Loucy (cell line): ENCODE measurements around the gene DNM1.
"Not testable (repeated sequence)": the region's sequence is repeated elsewhere in the genome, so short reads cannot be mapped to it uniquely, and the experiment has no call there.

Experiments used
- H2AFZ ChIP-seq: fragments of 200-600 bp; sonication (generic); 2 replicates; pipeline ENCODE4 v1.6.0; 2016; ENCODE audit warnings: antibody characterized with exemption, mild to moderate bottlenecking, low read length, moderate library complexity
- H3F3A ChIP-seq: fragments of 200-600 bp; 2 replicates; pipeline ENCODE4 v1.6.0; 2016; ENCODE audit warnings: antibody characterized with exemption, low read depth, mild to moderate bottlenecking
- H3K27me3 ChIP-seq: fragments of 200-600 bp; sonication (generic); 2 replicates; pipeline ENCODE4 v1.6.1; 2014; ENCODE audit warnings: low read length, mild to moderate bottlenecking; ENCODE audit not compliant: insufficient read depth, poor library complexity, severe bottlenecking
- H3K36me3 ChIP-seq: fragments of 200-600 bp; sonication (generic); 2 replicates; pipeline ENCODE4 v1.6.1; 2016; ENCODE audit warnings: low read length; ENCODE audit not compliant: insufficient read depth
- H3K4me1 ChIP-seq: fragments of 200-600 bp; sonication (generic); 2 replicates; pipeline ENCODE4 v1.5.1; 2014; ENCODE audit warnings: low read length, mild to moderate bottlenecking; ENCODE audit not compliant: insufficient read depth, poor library complexity, severe bottlenecking
- H3K4me2 ChIP-seq: fragments of 200-600 bp; sonication (generic); 2 replicates; pipeline ENCODE4 v1.6.0; 2014; ENCODE audit warnings: antibody characterized with exemption, low read length, low read depth, mild to moderate bottlenecking; ENCODE audit not compliant: poor library complexity, severe bottlenecking
- H3K4me3 ChIP-seq: fragments of 200-600 bp; sonication (generic); 2 replicates; pipeline ENCODE4 v1.5.1; 2014; ENCODE audit warnings: low read length, mild to moderate bottlenecking, mixed read lengths; ENCODE audit not compliant: poor library complexity, severe bottlenecking
- H3K79me2 ChIP-seq: fragments of 200-600 bp; sonication (generic); 2 replicates; pipeline ENCODE4 v1.6.1; 2014; ENCODE audit warnings: low read length; ENCODE audit not compliant: insufficient read depth
- H3K9ac ChIP-seq: fragments of 200-600 bp; sonication (generic); 2 replicates; pipeline ENCODE4 v1.6.0; 2014; ENCODE audit warnings: mild to moderate bottlenecking, low read depth, low read length, moderate library complexity; ENCODE audit not compliant: poor library complexity, severe bottlenecking
- H3K9me2 ChIP-seq: fragments of 200-600 bp; sonication (generic); replicated peaks from 2 replicates; pipeline ENCODE4 v1.6.1; 2016; ENCODE audit warnings: low read depth, low read length, mixed read lengths
- H3K9me3 ChIP-seq: fragments of 200-600 bp; sonication (generic); 2 replicates; pipeline ENCODE4 v1.6.1; 2014; ENCODE audit warnings: mild to moderate bottlenecking, antibody characterized with exemption, low read length, low read depth; ENCODE audit not compliant: insufficient read depth
- H4K20me1 ChIP-seq: fragments of 200-600 bp; sonication (generic); 2 replicates; pipeline ENCODE4 v1.6.0; 2014; ENCODE audit warnings: antibody characterized with exemption, low read length, mild to moderate bottlenecking; ENCODE audit not compliant: insufficient read depth, poor library complexity, severe bottlenecking
- EZH2phosphoT487 ChIP-seq: fragments of 200-600 bp; IDR thresholded peaks from 2 replicates; pipeline ENCODE4 v1.6.1; 2018; ENCODE audit warnings: antibody characterized with exemption, mild to moderate bottlenecking, moderate library complexity, borderline replicate concordance
- TF ChIP-seq, protein P1 (sequence below): fragments of 200-600 bp; sonication (generic); conservative IDR thresholded peaks from 2 replicates; pipeline ENCODE4 v1.5.1; 2014; ENCODE audit warnings: mild to moderate bottlenecking, antibody characterized with exemption, low read length

DNM1 gene

DNA sequence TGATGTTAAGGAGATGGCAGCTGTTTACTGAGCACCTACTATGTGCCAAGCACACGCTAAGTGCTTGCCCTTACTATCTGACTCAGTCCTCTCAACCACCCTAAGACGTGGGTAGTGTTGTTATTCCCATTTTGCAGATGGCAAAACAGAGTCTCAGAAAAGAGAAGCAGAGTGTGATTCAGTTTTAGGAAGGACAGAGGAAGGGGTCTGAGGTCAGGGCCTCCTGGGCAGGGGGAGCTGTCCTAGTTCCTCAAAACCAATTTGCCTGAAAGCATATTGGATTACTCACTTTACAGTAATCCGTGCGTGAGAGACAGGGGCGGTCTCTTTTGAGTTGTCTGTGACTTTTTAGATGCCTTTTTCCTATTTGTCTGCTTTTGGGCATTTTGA lies 23.2 kb downstream of the DNM1 start:
- H4K20me1 ChIP-seq: no peaks in the 10 kb centered on the region
- no peaks in the 10 kb centered on the region for H3K9me2 ChIP-seq
- H2AFZ ChIP-seq: no peak overlapping the region
- H3K79me2 ChIP-seq: no peaks in the 10 kb centered on the region
- H3K4me3 ChIP-seq: no peak overlapping the region
- no peaks in the 10 kb centered on the region for H3K4me1 ChIP-seq
- H3K4me2 ChIP-seq: no peak overlapping the region
- H3K9me3 ChIP-seq: no peaks in the 10 kb centered on the region
- H3F3A ChIP-seq: no peaks in the 10 kb centered on the region
- H3K27me3 ChIP-seq: no peaks in the 10 kb centered on the region
- no peak overlapping the region for H3K9ac ChIP-seq
- no peak for TF ChIP-seq EZH2phosphoT487
- TF ChIP-seq, protein P1, sequence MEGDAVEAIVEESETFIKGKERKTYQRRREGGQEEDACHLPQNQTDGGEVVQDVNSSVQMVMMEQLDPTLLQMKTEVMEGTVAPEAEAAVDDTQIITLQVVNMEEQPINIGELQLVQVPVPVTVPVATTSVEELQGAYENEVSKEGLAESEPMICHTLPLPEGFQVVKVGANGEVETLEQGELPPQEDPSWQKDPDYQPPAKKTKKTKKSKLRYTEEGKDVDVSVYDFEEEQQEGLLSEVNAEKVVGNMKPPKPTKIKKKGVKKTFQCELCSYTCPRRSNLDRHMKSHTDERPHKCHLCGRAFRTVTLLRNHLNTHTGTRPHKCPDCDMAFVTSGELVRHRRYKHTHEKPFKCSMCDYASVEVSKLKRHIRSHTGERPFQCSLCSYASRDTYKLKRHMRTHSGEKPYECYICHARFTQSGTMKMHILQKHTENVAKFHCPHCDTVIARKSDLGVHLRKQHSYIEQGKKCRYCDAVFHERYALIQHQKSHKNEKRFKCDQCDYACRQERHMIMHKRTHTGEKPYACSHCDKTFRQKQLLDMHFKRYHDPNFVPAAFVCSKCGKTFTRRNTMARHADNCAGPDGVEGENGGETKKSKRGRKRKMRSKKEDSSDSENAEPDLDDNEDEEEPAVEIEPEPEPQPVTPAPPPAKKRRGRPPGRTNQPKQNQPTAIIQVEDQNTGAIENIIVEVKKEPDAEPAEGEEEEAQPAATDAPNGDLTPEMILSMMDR: no peak
- H3K36me3 ChIP-seq: no peaks in the 10 kb centered on the region

DNA sequence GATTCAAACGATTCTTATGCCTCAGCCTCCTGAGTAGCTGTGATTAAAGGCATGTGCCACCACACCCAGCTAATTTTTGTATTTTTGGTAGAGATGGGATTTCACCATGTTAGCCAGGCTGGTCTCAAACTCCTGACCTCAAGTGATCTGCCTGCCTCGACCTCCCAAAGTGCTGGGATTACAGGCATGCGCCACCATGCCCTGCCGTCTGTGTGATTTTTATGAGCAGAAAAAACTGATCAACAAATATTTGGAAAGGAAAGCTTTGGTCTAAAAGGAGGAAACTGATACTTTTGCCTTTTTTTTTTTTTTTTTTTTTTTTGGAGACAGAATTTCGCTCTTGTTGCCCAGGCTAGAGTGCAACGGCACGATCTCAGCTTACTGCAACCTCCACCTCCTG lies 27.7 kb downstream of the DNM1 start:
- H3K27me3 ChIP-seq, H3K9me3 ChIP-seq, H3K79me2 ChIP-seq, H3K36me3 ChIP-seq, H3F3A ChIP-seq, H3K4me3 ChIP-seq, H3K9ac ChIP-seq, H3K4me1 ChIP-seq, H3K4me2 ChIP-seq, H3K9me2 ChIP-seq, H2AFZ ChIP-seq, H4K20me1 ChIP-seq: not testable (repeated sequence)

GRCh38 chr9:128231638-128232527 lies 28.7 kb downstream of the DNM1 start:
- no peak overlapping the region for H3K9ac ChIP-seq
- no peaks in the 10 kb centered on the region for H3K4me1 ChIP-seq
- no peak for TF ChIP-seq EZH2phosphoT487
- TF ChIP-seq, protein P1: no peak
- no peaks in the 10 kb centered on the region for H3K36me3 ChIP-seq
- no peaks in the 10 kb centered on the region for H3K9me3 ChIP-seq
- H3K9me2 ChIP-seq: no peaks in the 10 kb centered on the region
- H3K4me2 ChIP-seq: no peak overlapping the region
- no peak overlapping the region for H3K4me3 ChIP-seq
- H3F3A ChIP-seq: no peaks in the 10 kb centered on the region
- H3K79me2 ChIP-seq: no peaks in the 10 kb centered on the region
- H4K20me1 ChIP-seq: no peaks in the 10 kb centered on the region
- H2AFZ ChIP-seq: no peak overlapping the region
- no peaks in the 10 kb centered on the region for H3K27me3 ChIP-seq
